ENCODE measurements around the gene STXBP1. TPM values are rescaled to one million over a fixed set of nuclear protein-coding genes. Genes with fewer than 3 reads are reported as not detected.
A peak's percentile ranks its signal among the peaks of the same experiment; 100 is the strongest.

Gene STXBP1
- total and polyA plus RNA-seq, 2 of the 8 experiments (the other 6 are each of a cell fraction or from before 2014, with no cell fraction given), result 11.5 to 60.9 TPM

DNA sequence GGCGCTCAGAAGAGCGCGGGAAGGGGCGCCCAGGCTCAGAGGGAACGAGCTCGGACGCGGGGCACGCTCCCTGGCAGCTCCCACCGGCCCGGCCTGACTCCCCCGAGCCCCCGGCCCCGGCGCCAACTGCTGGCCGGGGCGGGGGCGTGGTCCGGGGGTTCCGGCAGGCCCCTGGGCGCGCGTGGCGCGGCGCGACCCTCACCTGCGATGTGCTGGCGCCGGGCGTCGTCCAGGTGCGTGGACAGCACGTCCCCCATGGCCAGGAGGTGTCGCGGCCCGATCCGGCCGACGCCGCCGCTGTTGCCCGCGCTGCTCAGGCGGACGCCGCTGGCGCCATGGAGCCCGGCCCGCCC lies 43.5 kb upstream of the STXBP1 start (continued):
- TF ChIP-seq SIN3A (conservative IDR thresholded peaks at IDR 0.05 in 1 of 2, IDR thresholded peaks at IDR 0.05 in 1 of 2; ENCODE audit: low read depth in 1 of 2, low read length in 2 of 2), result no peak
- no peak for TF ChIP-seq CHD2 (IDR thresholded peaks at IDR 0.05; ENCODE audit: low read length)
- no peak for TF ChIP-seq HDAC2 (IDR thresholded peaks at IDR 0.05; ENCODE audit: borderline replicate concordance in 1 of 2, low read depth in 2 of 2, low read length in 2 of 2)
- no peak for TF ChIP-seq KDM1A (IDR thresholded peaks at IDR 0.05; ENCODE audit: borderline replicate concordance, low read length)
- TF ChIP-seq, protein P1, sequence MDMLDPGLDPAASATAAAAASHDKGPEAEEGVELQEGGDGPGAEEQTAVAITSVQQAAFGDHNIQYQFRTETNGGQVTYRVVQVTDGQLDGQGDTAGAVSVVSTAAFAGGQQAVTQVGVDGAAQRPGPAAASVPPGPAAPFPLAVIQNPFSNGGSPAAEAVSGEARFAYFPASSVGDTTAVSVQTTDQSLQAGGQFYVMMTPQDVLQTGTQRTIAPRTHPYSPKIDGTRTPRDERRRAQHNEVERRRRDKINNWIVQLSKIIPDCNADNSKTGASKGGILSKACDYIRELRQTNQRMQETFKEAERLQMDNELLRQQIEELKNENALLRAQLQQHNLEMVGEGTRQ (IDR thresholded peaks at IDR 0.05; ENCODE audit: low read length), result no peak
- TF ChIP-seq JUN (IDR thresholded peaks at IDR 0.05; ENCODE audit: low read depth, low read length), result no peak
- no peak for TF ChIP-seq MAFK (IDR thresholded peaks at IDR 0.05; ENCODE audit: low read depth, low read length)
- no peak for TF ChIP-seq RXRA (IDR thresholded peaks at IDR 0.05; ENCODE audit: insufficient read depth, low read depth, low read length)
- TF ChIP-seq CHD1 (IDR thresholded peaks at IDR 0.05; ENCODE audit: low read depth, low read length), result no peak
- peak; percentile 79 for TF ChIP-seq MAX (IDR thresholded peaks at IDR 0.05)
- TF ChIP-seq NANOG (IDR thresholded peaks at IDR 0.05; ENCODE audit: insufficient read depth, low read depth, low read length, poor library complexity, severe bottlenecking), result no peak
- TF ChIP-seq BCL11A (IDR thresholded peaks at IDR 0.05; ENCODE audit: low read depth in 2 of 2, low read length in 2 of 2), result no peak
- peak; percentile 76 for TF ChIP-seq KDM4A (IDR thresholded peaks at IDR 0.05; ENCODE audit: low read depth, low read length, severe bottlenecking)
- TF ChIP-seq SIRT6 (IDR thresholded peaks at IDR 0.05; ENCODE audit: low read length), result no peak
- 0 out of 2 replicates have a peak, but pooled peaks have one; percentile 10 for TF ChIP-seq TAF1 (IDR thresholded peaks at IDR 0.05; ENCODE audit: low read depth, low read length)
- TF ChIP-seq EP300 (IDR thresholded peaks at IDR 0.05; ENCODE audit: borderline replicate concordance in 1 of 2, low read depth in 2 of 2, low read length in 2 of 2), result no peak
- TF ChIP-seq, protein P2, sequence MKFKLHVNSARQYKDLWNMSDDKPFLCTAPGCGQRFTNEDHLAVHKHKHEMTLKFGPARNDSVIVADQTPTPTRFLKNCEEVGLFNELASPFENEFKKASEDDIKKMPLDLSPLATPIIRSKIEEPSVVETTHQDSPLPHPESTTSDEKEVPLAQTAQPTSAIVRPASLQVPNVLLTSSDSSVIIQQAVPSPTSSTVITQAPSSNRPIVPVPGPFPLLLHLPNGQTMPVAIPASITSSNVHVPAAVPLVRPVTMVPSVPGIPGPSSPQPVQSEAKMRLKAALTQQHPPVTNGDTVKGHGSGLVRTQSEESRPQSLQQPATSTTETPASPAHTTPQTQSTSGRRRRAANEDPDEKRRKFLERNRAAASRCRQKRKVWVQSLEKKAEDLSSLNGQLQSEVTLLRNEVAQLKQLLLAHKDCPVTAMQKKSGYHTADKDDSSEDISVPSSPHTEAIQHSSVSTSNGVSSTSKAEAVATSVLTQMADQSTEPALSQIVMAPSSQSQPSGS (IDR thresholded peaks at IDR 0.05; ENCODE audit: low read length), result no peak
- TF ChIP-seq CTBP2 (IDR thresholded peaks at IDR 0.05; ENCODE audit: borderline replicate concordance, insufficient read depth, insufficient read length, low read length), result no peak
- 0 out of 2 replicates have a peak, but pooled peaks have one; percentile 1 for TF ChIP-seq SP1 (IDR thresholded peaks at IDR 0.05; ENCODE audit: low read depth, low read length)
- TF ChIP-seq TEAD4 (IDR thresholded peaks at IDR 0.05; ENCODE audit: low read depth, low read length), result no peak
